ENCODE results near the gene GTF2I. TPM values are rescaled to one million over a fixed set of nuclear protein-coding genes. Genes with fewer than 3 reads are reported as not detected.
A peak's percentile ranks its signal among the peaks of the same experiment; 100 is the strongest.
"Not testable (repeated sequence)": the region's sequence is repeated elsewhere in the genome, so short reads cannot be mapped to it uniquely, and the experiment has no call there.

GTF2I gene
- total RNA-seq, 2 donors from 2014 or later: 103 to 219 TPM

DNA sequence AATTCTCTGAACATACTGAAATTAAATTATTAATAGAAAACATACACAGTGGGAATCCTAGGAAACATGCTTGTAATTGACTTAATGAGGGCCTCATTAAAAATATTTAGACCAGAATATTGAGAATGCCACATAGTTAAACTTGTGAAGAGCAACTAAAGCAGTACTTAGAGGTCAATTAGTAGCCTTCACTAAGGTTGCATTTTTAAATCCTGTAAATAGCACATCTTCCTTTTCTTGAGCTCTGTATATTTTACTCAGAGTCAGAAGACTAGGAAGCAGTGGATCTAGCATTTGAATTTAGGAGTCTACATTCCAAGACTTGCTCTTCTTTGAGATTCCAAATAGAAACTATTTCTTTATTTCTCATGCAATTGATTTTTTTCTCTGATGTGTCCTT, 56.0 kb downstream of the GTF2I start:
- ATAC-seq: no peak
- no peak overlapping the region for H3K27ac Mint-ChIP-seq
- peaks cover 0 to 2% of the 10 kb centered on the region in 2 donors for H3K4me1 Mint-ChIP-seq (ENCODE audit: low read depth in 2 of 2)

DNA sequence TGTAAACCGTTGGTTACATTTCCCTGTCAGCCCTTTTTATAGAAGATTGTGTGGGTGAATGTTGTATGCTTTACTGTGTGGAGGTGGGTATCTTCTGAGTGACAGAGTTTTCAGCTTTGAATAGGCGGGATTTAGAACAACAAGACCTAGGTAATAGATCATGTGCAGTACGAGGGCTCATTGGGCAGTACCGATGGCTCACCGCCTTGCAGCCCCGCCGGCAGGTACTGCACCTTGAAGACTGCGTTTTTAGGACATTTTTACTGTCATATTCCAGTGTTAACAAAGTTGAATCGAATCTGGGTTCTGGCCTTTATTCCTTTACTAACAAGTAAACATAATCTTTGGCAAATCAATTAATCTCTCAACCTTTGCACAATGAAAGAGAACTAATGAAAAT, 60.4 kb downstream of the GTF2I start:
- H3K4me3 Mint-ChIP-seq: no peak overlapping the region
- H3K27ac Mint-ChIP-seq: no peak overlapping the region
- ATAC-seq (no peak), DNase-seq (ENCODE audit: low spot score) (no peak)
- H3K4me1 Mint-ChIP-seq (ENCODE audit: low read depth in 2 of 2): no peaks in the 10 kb centered on the region
- no peaks in the 10 kb centered on the region for H3K9me3 Mint-ChIP-seq
- H3K36me3 Mint-ChIP-seq: peaks cover 14% of the 10 kb centered on the region
- no peaks in the 10 kb centered on the region for H3K27me3 Mint-ChIP-seq

More for the DNA sequence above, 56.0 kb downstream of the GTF2I start:
- DNase-seq (ENCODE audit: low spot score): no peak
- no peaks in the 10 kb centered on the region for H3K9me3 Mint-ChIP-seq
- H3K4me3 Mint-ChIP-seq: no peak overlapping the region
- peaks cover 29% of the 10 kb centered on the region for H3K36me3 Mint-ChIP-seq
- no peaks in the 10 kb centered on the region for H3K27me3 Mint-ChIP-seq

DNA sequence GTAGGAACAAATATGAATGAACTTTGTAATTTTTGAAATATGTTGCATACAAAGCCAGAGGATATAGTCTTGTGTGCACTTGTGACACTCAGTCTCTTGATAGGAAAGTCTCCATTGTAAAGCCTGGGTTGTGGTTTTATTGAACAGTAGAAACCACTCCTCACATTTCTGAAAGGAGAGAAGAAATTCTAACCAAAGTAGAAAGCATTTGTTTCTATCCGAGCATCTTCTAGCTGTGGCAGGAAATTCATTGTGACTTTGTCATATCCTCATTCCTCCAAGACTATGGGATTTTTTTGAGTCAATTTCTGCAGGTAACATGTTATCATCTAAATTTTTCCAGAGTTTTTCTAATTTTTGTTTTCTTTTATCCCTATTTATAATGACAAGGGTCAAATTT, 60.8 kb downstream of the GTF2I start:
- no peaks in the 10 kb centered on the region for H3K9me3 Mint-ChIP-seq
- H3K27me3 Mint-ChIP-seq: no peaks in the 10 kb centered on the region
- DNase-seq (ENCODE audit: low spot score) (no peak), ATAC-seq (no peak)
- no peak overlapping the region for H3K4me3 Mint-ChIP-seq
- H3K4me1 Mint-ChIP-seq (ENCODE audit: low read depth in 2 of 2): no peaks in the 10 kb centered on the region
- H3K27ac Mint-ChIP-seq: no peak overlapping the region
- H3K36me3 Mint-ChIP-seq: peaks cover 12% of the 10 kb centered on the region

DNA sequence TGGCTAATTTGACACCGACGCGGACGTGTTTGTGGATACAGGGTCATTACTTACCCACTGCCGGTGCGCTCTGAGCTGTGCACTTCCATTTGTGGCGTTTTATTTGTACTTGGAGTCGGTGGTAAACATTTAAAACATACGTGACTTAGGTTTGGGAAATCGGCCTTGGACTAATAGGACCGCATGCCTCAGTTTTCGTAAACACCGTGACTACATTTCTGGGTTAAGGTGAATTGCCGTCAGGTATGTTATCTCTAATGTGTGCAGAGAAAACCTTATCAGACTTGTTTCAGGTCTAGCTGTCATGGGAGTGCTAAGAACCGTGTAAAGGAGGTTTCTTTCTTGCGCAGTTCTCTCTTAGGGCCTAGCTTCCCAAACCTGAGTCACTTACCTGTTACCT, 64.6 kb downstream of the GTF2I start:
- H3K9me3 Mint-ChIP-seq: no peaks in the 10 kb centered on the region
- no peak for DNase-seq (ENCODE audit: low spot score)
- H3K4me3 Mint-ChIP-seq: no peak overlapping the region
- ATAC-seq: no peak
- H3K4me1 Mint-ChIP-seq (ENCODE audit: low read depth in 2 of 2): peaks cover 4 to 5% of the 10 kb centered on the region in 2 donors
- H3K27ac Mint-ChIP-seq: no peak overlapping the region
- H3K27me3 Mint-ChIP-seq: no peaks in the 10 kb centered on the region
- H3K36me3 Mint-ChIP-seq: peaks cover 9% of the 10 kb centered on the region

DNA sequence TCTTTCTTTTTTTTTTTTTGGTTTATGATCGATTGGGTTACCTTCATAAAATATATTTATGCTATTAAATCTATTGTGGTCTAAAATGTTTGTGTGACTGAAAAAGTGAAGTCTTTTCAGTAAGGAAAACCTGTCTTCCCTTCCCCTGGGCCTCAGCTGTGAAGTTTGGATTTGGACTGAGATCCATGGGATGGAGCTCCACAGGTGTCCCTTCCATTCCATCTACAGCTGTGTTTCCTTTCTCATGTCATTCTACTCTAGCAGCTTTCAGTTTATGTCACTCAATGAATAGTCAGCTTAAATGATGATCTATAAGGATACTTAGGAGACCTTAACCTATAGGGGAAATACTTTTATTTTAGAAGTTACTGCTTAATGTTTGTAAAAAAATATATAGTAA, 68.3 kb downstream of the GTF2I start:
- no peak overlapping the region for H3K27ac Mint-ChIP-seq

DNA sequence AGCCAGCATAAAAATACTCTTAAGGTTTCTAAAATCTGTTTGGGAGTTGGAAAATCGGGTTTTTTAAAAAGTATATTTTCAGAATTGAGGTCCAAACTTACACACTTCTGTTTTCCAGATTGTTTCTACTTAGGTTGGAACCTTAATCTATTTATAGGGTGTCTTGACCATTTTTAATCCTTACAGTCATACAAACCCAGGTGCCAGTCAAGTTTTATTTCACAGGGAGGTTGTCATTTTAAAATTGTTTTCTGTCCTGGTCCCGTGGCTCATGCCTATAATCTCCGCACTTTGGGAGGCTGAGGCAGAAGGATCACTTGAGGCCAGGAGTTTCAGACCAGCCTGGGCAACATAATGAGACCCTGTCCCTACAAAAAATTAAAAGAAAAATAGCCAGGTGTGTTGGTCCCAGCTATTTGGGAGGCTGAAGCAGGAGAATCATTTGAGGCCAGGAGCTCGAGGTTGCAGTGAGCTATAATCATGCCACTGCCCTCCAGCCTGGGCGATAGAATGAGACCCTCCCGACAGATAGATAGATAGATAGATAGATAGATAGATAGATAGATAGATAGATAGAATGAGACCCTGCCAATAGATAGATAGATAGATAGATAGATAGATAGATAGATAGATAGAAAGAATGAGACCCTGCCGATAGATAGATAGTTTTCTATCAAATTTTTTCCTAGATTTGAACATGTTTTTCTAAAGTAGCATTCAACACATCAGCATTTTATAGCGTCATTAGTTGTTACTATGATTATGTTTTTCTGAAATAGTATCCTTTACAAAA, 69.0 kb downstream of the GTF2I start:
- H3K9me3 Mint-ChIP-seq: no peaks in the 10 kb centered on the region
- ATAC-seq: no peak
- peak overlapping the region in 1 of 2 donors; percentile 41 for H3K27ac Mint-ChIP-seq

More for the DNA sequence above, 68.3 kb downstream of the GTF2I start:
- DNase-seq (ENCODE audit: low spot score) (no peak), ATAC-seq (no peak)
- Mint-ChIP-seq H3K36me3 (peaks cover 9% of the 10 kb centered on the region), H3K4me3 (no peak overlapping the region), H3K9me3 (no peaks in the 10 kb centered on the region), H3K4me1 (ENCODE audit: low read depth in 2 of 2) (peaks cover 4 to 5% of the 10 kb centered on the region in 2 donors), H3K27me3 (no peaks in the 10 kb centered on the region)

DNA sequence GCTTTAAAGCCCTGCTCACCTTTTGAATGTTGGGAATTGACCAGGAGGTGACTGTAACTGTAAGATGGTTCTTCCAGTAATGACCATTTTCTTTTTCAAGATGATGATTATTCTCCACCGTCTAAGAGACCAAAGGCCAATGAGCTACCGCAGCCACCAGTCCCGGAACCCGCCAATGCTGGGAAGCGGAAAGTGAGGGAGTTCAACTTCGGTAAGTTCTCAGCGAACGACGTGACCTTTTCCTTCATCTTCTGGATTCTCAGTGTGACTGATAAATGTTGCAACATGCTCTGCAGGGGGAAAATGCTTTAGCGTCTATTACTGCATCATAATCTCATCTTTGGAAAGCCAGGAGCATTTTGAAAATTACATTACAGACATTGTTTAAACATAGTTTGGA, 71.2 kb downstream of the GTF2I start:
- H3K4me1 Mint-ChIP-seq (ENCODE audit: low read depth in 2 of 2); H3K36me3 Mint-ChIP-seq; H3K27me3 Mint-ChIP-seq; H3K27ac Mint-ChIP-seq; ATAC-seq; H3K9me3 Mint-ChIP-seq; DNase-seq (ENCODE audit: low spot score); H3K4me3 Mint-ChIP-seq: not testable (repeated sequence)

More for the DNA sequence above, 69.0 kb downstream of the GTF2I start:
- Mint-ChIP-seq H3K4me1 (ENCODE audit: low read depth in 2 of 2) (peaks cover 4 to 5% of the 10 kb centered on the region in 2 donors), H3K36me3 (peaks cover 8% of the 10 kb centered on the region), H3K4me3 (no peak overlapping the region), H3K27me3 (no peaks in the 10 kb centered on the region)
- DNase-seq (ENCODE audit: low spot score): no peak

DNA sequence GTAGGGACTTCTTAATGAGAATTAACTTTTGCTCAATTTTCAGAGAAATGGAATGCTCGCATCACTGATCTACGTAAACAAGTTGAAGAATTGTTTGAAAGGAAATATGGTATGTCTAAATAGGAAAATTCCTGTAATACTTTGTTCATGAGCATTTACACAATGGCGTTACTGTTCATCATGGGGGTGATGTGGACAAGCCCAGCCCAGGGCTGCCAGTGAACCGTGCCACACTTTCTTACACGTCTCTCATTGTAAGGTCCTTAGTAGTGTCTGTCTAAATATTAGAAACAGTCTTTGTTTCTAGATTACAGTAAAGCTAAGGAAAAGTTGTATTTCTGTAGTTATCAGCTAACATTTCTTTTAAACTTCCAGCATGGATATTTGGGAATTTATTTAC, 72.7 kb downstream of the GTF2I start:
- H3K4me1 Mint-ChIP-seq (ENCODE audit: low read depth in 2 of 2); H3K9me3 Mint-ChIP-seq; DNase-seq (ENCODE audit: low spot score); H3K36me3 Mint-ChIP-seq; H3K4me3 Mint-ChIP-seq; H3K27ac Mint-ChIP-seq; H3K27me3 Mint-ChIP-seq; ATAC-seq: not testable (repeated sequence)

DNA sequence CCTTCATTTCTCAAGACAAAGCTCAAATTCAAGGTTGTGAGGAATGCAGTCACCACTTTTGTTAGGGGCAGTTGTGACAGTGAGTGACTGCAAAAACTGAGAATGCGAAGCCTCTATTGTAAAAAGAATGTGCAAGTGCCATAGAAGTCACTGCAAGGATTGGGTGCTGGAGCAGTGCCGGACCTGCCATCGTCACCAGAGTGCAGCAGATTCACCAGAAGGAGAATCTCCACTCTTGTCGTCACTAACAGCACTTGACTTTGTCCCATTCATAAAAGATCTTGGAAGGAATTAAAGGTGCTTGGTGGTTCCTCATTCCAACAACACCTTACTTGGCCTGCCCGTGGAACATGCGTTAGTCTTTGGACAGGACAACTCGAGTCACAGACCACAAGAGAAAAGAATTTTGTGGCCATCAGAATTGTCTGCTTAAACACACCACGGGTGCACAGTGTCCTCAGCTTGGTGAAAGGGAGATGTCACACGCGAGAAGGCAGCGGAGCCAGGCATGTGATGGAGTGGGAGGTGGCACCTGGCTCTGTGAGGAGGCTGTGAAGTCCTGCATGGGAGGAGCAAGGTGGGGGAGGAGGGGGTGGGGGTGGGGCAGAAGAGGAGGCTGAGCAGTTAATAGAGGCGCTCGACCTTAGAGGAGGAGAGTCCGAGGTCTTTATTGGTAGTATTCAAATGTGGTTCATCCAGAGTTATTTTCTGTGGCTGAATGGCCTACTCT, 82.6 kb downstream of the GTF2I start:
- H3K9me3 Mint-ChIP-seq; H3K27me3 Mint-ChIP-seq; H3K27ac Mint-ChIP-seq; H3K36me3 Mint-ChIP-seq; DNase-seq (ENCODE audit: low spot score); H3K4me3 Mint-ChIP-seq; H3K4me1 Mint-ChIP-seq (ENCODE audit: low read depth in 2 of 2); ATAC-seq: not testable (repeated sequence)

DNA sequence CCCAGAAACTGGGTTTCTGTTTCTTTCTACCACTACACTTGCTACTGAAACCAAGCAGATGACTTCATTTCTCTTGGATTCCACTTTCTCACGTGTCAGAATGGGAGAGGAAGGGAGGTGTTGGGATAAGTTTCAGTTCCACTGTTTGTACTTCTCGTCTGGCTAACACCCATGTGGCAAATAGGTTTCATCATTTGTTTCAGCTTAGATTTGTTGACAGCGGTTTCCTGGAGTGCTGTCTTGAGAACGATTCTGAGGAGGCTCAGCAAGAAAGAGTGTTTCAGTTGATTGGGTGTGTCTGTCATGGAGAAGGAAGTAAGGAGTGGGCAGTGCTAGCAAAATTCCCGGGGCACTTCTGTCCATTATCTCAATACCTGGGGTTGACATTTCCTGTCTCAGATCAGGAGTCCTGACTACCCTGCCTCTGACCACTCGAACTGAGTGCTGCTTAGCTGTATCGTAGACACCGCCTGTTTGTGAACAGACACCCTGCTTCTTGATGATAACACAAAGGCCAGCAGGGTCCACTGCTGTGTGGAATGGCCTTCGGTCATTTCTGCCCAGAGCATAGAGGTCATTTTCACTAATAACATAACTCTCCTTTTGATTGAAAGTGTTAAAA, 86.5 kb downstream of the GTF2I start:
- not testable (repeated sequence) for H3K4me1 Mint-ChIP-seq (ENCODE audit: low read depth in 2 of 2); H3K4me3 Mint-ChIP-seq; H3K27me3 Mint-ChIP-seq; H3K36me3 Mint-ChIP-seq; DNase-seq (ENCODE audit: low spot score); H3K9me3 Mint-ChIP-seq; H3K27ac Mint-ChIP-seq; ATAC-seq

DNA sequence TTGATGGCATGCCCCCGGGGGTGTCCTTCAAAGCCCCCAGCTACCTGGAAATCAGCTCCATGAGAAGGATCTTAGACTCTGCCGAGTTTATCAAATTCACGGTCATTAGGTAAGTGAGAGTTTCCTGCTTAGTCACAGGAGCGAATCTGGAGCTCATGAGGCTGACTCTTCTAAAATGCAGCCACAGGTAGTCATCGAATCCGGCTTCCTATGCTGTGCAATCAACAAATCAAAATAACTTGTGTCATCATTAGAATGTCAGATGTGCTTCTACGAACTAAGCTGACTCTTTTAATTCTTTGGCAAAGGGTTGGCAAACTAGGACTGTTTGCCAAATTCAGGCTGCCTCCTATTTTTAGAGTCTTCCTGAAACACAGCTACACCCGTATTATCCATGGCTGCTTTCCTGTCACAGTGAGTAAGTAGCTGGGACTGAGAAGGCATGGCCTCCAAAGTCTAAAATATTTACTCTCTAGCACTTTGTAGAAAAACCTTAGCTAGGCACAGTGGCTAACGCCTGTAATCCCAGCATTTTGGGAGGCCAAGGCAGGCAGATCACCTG, 96.5 kb downstream of the GTF2I start:
- H3K4me1 Mint-ChIP-seq (ENCODE audit: low read depth in 2 of 2); H3K9me3 Mint-ChIP-seq; ATAC-seq; H3K4me3 Mint-ChIP-seq; H3K27me3 Mint-ChIP-seq; H3K36me3 Mint-ChIP-seq; H3K27ac Mint-ChIP-seq; DNase-seq (ENCODE audit: low spot score): not testable (repeated sequence)

DNA sequence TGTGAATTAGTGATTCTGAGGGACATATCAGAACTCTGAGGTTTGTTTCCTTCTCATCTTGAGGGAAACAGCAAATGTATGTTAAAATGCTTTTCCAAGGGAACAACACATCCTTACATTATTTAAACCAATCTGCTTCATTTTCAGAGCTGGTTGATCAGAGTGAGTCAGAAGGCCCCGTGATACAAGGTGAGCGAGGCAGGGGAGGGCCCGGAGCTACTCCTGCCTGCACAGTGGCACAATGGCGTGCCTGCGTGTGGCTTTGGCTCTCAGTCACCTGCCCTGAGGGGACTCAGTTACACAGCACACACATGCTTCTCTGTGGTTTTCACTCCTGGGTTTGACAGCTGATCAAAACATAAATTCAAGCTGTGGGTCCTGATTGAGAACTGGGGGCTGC, 99.2 kb downstream of the GTF2I start:
- H3K27me3 Mint-ChIP-seq; H3K27ac Mint-ChIP-seq; H3K4me3 Mint-ChIP-seq; H3K4me1 Mint-ChIP-seq (ENCODE audit: low read depth in 2 of 2); H3K36me3 Mint-ChIP-seq; DNase-seq (ENCODE audit: low spot score); ATAC-seq; H3K9me3 Mint-ChIP-seq: not testable (repeated sequence)

DNA sequence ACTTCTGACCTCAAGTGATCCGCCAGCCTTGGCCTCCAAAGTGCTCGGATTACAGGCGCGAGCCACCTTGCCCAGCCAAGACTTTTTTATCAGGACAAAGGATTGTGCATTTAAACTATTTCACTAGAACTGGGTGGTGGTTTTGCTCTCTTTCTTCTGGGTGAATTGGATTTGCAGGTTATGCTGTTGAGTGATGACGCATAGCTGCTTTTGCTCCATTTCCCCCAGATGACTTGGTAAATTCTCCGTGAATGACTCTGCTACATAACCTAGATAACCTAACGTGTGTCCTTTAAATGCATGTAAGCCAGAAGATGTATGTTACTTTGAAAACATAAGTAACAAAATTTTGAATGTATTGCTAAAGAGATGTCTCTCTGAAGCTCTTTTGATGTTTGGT, 100.8 kb downstream of the GTF2I start:
- H3K4me3 Mint-ChIP-seq; DNase-seq (ENCODE audit: low spot score); H3K9me3 Mint-ChIP-seq; H3K36me3 Mint-ChIP-seq; ATAC-seq; H3K4me1 Mint-ChIP-seq (ENCODE audit: low read depth in 2 of 2); H3K27me3 Mint-ChIP-seq; H3K27ac Mint-ChIP-seq: not testable (repeated sequence)

DNA sequence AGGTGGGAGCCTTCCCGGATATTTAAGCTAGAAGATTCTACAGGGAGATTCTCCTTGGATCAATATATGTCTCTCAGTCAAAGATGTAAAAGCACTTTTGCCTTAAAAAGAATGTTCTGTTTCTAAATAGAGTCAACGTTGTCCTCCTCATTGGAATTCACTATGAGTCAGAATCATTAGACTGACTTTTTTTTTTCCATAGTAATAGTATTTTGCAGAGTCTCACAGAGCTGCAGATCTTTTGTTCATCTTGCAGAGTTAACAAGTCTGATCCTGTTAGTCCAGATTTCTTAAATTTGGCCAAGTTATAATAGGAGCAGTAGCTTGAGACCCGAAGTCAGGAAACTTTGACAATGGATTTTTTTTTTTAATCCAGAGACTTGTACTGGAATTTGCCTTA, 101.5 kb downstream of the GTF2I start:
- H3K27ac Mint-ChIP-seq; H3K4me1 Mint-ChIP-seq (ENCODE audit: low read depth in 2 of 2); H3K4me3 Mint-ChIP-seq; H3K36me3 Mint-ChIP-seq; H3K9me3 Mint-ChIP-seq; DNase-seq (ENCODE audit: low spot score); H3K27me3 Mint-ChIP-seq; ATAC-seq: not testable (repeated sequence)

Data from natural killer cell treated with Interleukin-12 subunit alpha and Interleukin-12 subunit beta and Interleukin-15 and Interleukin-18, amount 100 ng/mL, for 72 hours (primary cell).